Kidney (tissue), 14 donors: Measurements from ENCODE around the gene PVALEF. TPM values are rescaled to one million over a fixed set of nuclear protein-coding genes. Genes with fewer than 3 reads are reported as not detected.

ENCODE experiments used
- DNase-seq, 5 donors: peaks; one replicate each; pipeline ENCODE4 v3.0.0-alpha.2; 2013 to 2020
- FAIRE-seq: peaks from 2 replicates; lab custom pipeline; 2012; peaks lifted over from hg19 to GRCh38; lab: Jason Lieb, UNC
- H3K27ac ChIP-seq, 2 donors: one replicate each; pipeline ENCODE4 v1.7.0; 2013; ENCODE audit warnings: low read depth in 2 of 2, low read length in 2 of 2, inconsistent platforms in 1 of 2
- H3K27me3 ChIP-seq: one replicate; pipeline ENCODE4 v1.7.1; 2013; ENCODE audit warnings: low read length, inconsistent platforms; ENCODE audit not compliant: control insufficient read depth, insufficient read depth
- H3K36me3 ChIP-seq, 3 donors: one replicate each; pipeline versions ENCODE4 v1.7.0 to v1.7.1; 2013; ENCODE audit warnings: low read length in 3 of 3, control low read depth in 1 of 3, inconsistent platforms in 1 of 3; ENCODE audit not compliant: insufficient read depth in 3 of 3, control insufficient read depth in 2 of 3
- H3K4me1 ChIP-seq, 3 donors: one replicate each; pipeline versions ENCODE4 v1.7.0 to v1.7.1; 2013; ENCODE audit warnings: low read length in 3 of 3, inconsistent platforms in 1 of 3, low read depth in 1 of 3; ENCODE audit not compliant: control insufficient read depth in 2 of 3, insufficient read depth in 2 of 3
- H3K4me3 ChIP-seq, 3 donors: one replicate each; pipeline versions ENCODE4 v1.7.0 to v1.8.1; 2013; ENCODE audit warnings: low read length in 3 of 3, control low read depth in 1 of 3, inconsistent platforms in 1 of 3
- H3K9ac ChIP-seq, 3 donors: one replicate each; pipeline versions ENCODE4 v1.7.0 to v1.7.1; 2013; ENCODE audit warnings: low read length in 3 of 3, control low read depth in 1 of 3, inconsistent platforms in 1 of 3
- H3K9me3 ChIP-seq, 3 donors: one replicate each; pipeline versions ENCODE4 v1.7.0 to v1.7.1; 2013; ENCODE audit warnings: low read length in 3 of 3, control low read depth in 1 of 3, inconsistent platforms in 1 of 3; ENCODE audit not compliant: control insufficient read depth in 2 of 3, insufficient read depth in 1 of 3
- CTCF ChIP-seq: IDR thresholded peaks from 3 replicates; pipeline ENCODE4 v1.5.1; 2012; ENCODE audit warnings: mild to moderate bottlenecking, moderate library complexity, borderline replicate concordance; ENCODE audit not compliant: insufficient read depth; ENCODE audit errors: extremely low read depth
- intact Hi-C: fragments of 100-400 bp; cut with DNase I; formaldehyde crosslinking; loops from one replicate; pipeline ENCODE4 v1.11.1; 2022
- polyA plus RNA-seq: library from polyadenylated mRNA; stranded (reverse); fragments of 350-450 nt; fragmentation: Illumina TruSeq; extraction: RNeasy Lipid Tissue Mini Kit (QIAGEN cat#74804); gene quantifications from one replicate; pipeline ENCODE4 v1.2.3, GENCODE V29; 2014; ENCODE audit warnings: low read depth, low replicate concordance; ENCODE audit not compliant: insufficient read depth
- total RNA-seq: library from RNA; stranded (reverse); fragmentation: NEBNext Ultra II Directional; extraction: Animal tissue kit (Norgen Biotek cat#: 25700); gene quantifications from one replicate; pipeline ENCODE4 v1.2.1, GENCODE V29; 2021
- donor health status: control.
- donor health status: control.
- donor health status: control.
- donor health status: control.
- donor health status: control.
- donor health status: DM: yes; HTN: yes; CAD: no.
- donor health status: Normal renal cell carcinoma (clear cell type).

The PVALEF gene
- total and polyA plus RNA-seq, 2 donors from 2014 or later, result not detected

DNA sequence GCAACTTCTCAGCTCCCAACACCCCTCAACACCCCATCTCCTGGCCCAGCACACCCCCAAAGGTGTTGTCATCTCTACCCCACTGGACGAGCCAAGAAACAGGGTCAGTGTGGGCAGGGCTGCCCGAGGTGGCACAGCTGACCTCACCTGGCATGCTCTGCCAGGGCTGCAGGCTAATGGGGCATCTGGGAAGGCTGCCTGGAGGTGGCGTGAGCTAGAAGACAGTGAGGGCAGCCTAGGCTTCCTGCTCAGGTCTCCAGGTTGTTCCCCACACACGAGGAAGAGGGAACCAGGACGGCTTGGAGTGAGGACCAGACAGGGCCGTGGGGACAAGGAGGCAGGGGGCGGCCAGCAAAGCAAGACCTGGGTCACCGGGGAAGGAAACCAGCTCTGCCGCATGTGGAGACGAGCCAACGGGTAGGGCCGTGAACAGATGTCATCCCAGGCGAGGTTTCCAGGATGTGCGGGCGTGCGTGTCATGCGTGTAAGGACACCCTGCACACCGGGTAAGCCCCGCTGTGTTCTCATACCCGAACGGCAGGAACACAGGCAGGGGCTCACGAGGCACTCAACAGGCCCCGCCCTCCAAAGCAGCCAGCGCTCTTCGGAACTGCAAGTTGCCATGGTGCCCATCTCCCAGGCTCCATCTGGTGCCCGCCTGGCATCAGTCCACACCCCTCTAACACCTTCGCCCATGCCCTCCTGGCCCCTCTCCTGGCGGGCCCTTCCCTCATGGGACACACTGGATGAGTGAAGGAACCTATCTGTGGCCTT lies 29.6 kb upstream of the PVALEF start:
- H3K9ac ChIP-seq, result no peak overlapping the region
- no peaks in the 10 kb centered on the region for H3K4me1 ChIP-seq
- no peaks in the 10 kb centered on the region for H3K27me3 ChIP-seq
- no peaks in the 10 kb centered on the region for H3K9me3 ChIP-seq
- intact Hi-C loops, result no loop called here
- FAIRE-seq (no peak), DNase-seq (no peak)
- no peak overlapping the region for H3K4me3 ChIP-seq
- no peak overlapping the region for H3K27ac ChIP-seq
- peaks cover 0 to 3% (median 0%) of the 10 kb centered on the region in 3 donors for H3K36me3 ChIP-seq
- TF ChIP-seq CTCF, result no peak

DNA sequence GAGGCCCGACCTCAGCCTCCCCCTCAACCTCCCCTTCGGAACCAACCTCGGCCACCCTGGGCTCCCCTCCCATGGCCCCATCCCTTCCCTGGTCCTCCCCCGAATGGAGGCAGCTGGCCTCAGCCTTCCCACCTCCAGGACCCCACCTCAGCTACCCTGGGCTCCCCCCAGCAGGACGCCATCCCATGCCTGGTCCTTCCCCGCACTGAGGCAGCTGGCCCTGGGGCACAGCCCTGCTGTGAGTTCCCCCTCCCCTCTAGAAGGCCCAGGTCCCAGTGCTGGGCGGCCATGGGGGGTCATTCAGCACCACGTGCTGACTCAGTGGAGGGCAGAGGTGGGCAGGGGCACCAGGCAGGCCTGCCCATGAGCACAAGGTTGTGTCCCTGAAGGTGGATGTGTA lies 28.9 kb upstream of the PVALEF start:
- H3K27me3 ChIP-seq, result no peaks in the 10 kb centered on the region
- intact Hi-C loops, result no loop called here
- no peak overlapping the region for H3K27ac ChIP-seq
- DNase-seq (no peak), FAIRE-seq (no peak)
- no peak for TF ChIP-seq CTCF
- H3K36me3 ChIP-seq, result peaks cover 0 to 3% (median 0%) of the 10 kb centered on the region in 3 donors
- H3K4me3 ChIP-seq, result no peak overlapping the region
- H3K4me1 ChIP-seq, result no peaks in the 10 kb centered on the region
- H3K9ac ChIP-seq, result no peak overlapping the region
- no peaks in the 10 kb centered on the region for H3K9me3 ChIP-seq

DNA sequence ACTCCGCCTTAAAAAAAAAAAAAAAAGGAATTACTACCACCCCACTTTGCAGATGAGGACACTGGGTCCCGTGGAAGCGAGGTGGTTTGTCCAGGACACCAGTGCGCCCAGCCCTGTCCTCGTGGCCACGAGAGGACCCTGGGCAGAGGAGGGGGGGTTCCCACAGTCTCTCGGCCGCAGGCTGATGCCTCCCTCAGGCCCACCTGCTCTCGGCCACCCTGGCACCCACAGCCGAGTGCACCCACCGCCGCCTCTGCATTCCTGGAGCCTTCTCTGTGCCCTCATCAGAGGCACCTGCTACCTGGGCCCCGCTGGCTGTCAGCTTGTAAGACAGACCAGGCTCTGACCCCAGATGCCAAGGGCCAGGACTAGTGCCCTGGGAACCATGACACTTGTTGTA lies 28.1 kb upstream of the PVALEF start:
- Histone ChIP-seq H3K27me3 (no peaks in the 10 kb centered on the region), H3K4me1 (no peaks in the 10 kb centered on the region), H3K4me3 (no peak overlapping the region), H3K9me3 (no peaks in the 10 kb centered on the region), H3K27ac (no peak overlapping the region), H3K9ac (no peak overlapping the region), H3K36me3 (peaks cover 0 to 3% (median 0%) of the 10 kb centered on the region in 3 donors)
- TF ChIP-seq CTCF, result no peak
- DNase-seq (no peak), FAIRE-seq (no peak)
- intact Hi-C loops, result no loop called here

GRCh38 chr17:81138083-81138482 lies 27.2 kb upstream of the PVALEF start:
- H3K9ac ChIP-seq, result no peak overlapping the region
- peaks cover 0 to 3% (median 0%) of the 10 kb centered on the region in 3 donors for H3K36me3 ChIP-seq
- intact Hi-C loops, result no loop called here
- no peak overlapping the region for H3K4me3 ChIP-seq
- no peak for DNase-seq
- H3K9me3 ChIP-seq, result no peaks in the 10 kb centered on the region
- FAIRE-seq, result no peak
- H3K27ac ChIP-seq, result no peak overlapping the region
- peaks cover 0 to 3% (median 0%) of the 10 kb centered on the region in 3 donors for H3K4me1 ChIP-seq
- no peak for TF ChIP-seq CTCF
- no peaks in the 10 kb centered on the region for H3K27me3 ChIP-seq
